GM12878 (cell line): ENCODE results near the gene PODN.

ENCODE experiments used
- CHD2 ChIP-seq: IDR thresholded peaks from 2 replicates; pipeline ENCODE4 v1.6.1; 2011; ENCODE audit warnings: low read depth, low read length, improper control_type of control experiment, borderline replicate concordance
- CREB1 ChIP-seq: IDR thresholded peaks from 2 replicates; pipeline ENCODE4 v1.6.1; 2012; ENCODE audit warnings: low read depth, mild to moderate bottlenecking, inconsistent platforms
- IKZF1 ChIP-seq: fragments of 450-650 bp; conservative IDR thresholded peaks from 2 replicates; pipeline ENCODE4 v1.6.1; 2017; ENCODE audit warnings: antibody characterized with exemption, mild to moderate bottlenecking
- NR2C2 ChIP-seq: IDR thresholded peaks from 2 replicates; pipeline ENCODE4 v1.6.1; 2011; ENCODE audit warnings: borderline replicate concordance, low read depth; ENCODE audit not compliant: control insufficient read depth, insufficient read length
- POLR2A ChIP-seq: IDR thresholded peaks from 2 replicates; pipeline ENCODE4 v1.6.1; 2011; ENCODE audit warnings: low read depth, mild to moderate bottlenecking, low read length
- POLR2AphosphoS5 ChIP-seq: IDR thresholded peaks from 2 replicates; pipeline ENCODE4 v1.6.1; 2011; ENCODE audit warnings: mild to moderate bottlenecking, low read length, inconsistent platforms
- RAD51 ChIP-seq: fragments of 450-650 bp; IDR thresholded peaks from 2 replicates; pipeline ENCODE4 v1.6.1; 2016; ENCODE audit warnings: moderate library complexity, mild to moderate bottlenecking, inconsistent platforms
- RELA ChIP-seq: fragments of 450-650 bp; IDR thresholded peaks from 2 replicates; pipeline ENCODE4 v1.8.0; 2014; ENCODE audit warnings: borderline replicate concordance; ENCODE audit not compliant: partially characterized antibody
- ZNF24 ChIP-seq: fragments of 450-650 bp; IDR thresholded peaks from 2 replicates; pipeline ENCODE4 v1.6.1; 2017; ENCODE audit warnings: antibody characterized with exemption, mild to moderate bottlenecking
- ZZZ3 ChIP-seq: IDR thresholded peaks from 2 replicates; pipeline ENCODE4 v1.6.1; 2011; ENCODE audit warnings: low read depth; ENCODE audit not compliant: control insufficient read depth, insufficient read length
- TF ChIP-seq, protein P1 (sequence below), 3 experiments: IDR thresholded peaks in 2 of 3; conservative IDR thresholded peaks in 1 of 3; 2 replicates each; pipeline ENCODE4 v1.5.1; 2011; ENCODE audit warnings: low read depth in 3 of 3, low read length in 3 of 3, mild to moderate bottlenecking in 3 of 3, control low read depth in 2 of 3, moderate library complexity in 2 of 3, inconsistent platforms in 1 of 3, mixed read lengths in 1 of 3; ENCODE audit not compliant: control insufficient read depth in 2 of 3, insufficient read depth in 1 of 3; ENCODE audit errors: extremely low read depth in 1 of 3
- TF ChIP-seq, protein P2 (sequence below): IDR thresholded peaks from 2 replicates; pipeline ENCODE4 v1.6.1; 2012; ENCODE audit warnings: low read depth, low read length, improper control_type of control experiment
- TF ChIP-seq, protein P3 (sequence below): fragments of 450-650 bp; formaldehyde crosslinking; IDR thresholded peaks from 2 replicates; pipeline ENCODE4 v1.5.0; 2022; ENCODE audit warnings: mild to moderate bottlenecking, missing genetic modification characterization
- TF ChIP-seq, protein P4 (sequence below): IDR thresholded peaks from 2 replicates; pipeline ENCODE4 v1.6.1; 2011; ENCODE audit warnings: low read depth, mild to moderate bottlenecking, low read length, moderate library complexity, borderline replicate concordance; ENCODE audit errors: extremely low read depth

DNA sequence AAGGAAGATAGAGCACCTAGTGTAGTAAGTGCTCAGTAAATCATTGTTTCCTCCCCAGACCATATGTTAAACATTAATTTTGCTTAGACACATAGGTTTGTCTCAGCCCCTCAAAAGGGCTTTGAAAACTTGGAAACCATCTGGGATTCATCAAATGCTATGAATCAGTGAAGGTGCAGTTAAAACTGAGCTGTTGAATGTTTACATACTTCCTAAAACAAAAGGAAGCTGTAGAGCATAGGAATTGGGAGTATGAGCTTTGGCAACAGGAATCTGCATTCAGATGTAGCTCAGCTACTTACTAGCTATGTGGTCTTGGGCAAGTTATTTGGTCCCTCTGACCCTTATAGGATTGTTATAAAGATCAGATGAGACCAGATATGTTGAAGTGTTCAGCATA is 18.7 kb upstream of the PODN start:
- no peak for TF ChIP-seq RAD51
- no peak for TF ChIP-seq ZNF24
- TF ChIP-seq, protein P1, sequence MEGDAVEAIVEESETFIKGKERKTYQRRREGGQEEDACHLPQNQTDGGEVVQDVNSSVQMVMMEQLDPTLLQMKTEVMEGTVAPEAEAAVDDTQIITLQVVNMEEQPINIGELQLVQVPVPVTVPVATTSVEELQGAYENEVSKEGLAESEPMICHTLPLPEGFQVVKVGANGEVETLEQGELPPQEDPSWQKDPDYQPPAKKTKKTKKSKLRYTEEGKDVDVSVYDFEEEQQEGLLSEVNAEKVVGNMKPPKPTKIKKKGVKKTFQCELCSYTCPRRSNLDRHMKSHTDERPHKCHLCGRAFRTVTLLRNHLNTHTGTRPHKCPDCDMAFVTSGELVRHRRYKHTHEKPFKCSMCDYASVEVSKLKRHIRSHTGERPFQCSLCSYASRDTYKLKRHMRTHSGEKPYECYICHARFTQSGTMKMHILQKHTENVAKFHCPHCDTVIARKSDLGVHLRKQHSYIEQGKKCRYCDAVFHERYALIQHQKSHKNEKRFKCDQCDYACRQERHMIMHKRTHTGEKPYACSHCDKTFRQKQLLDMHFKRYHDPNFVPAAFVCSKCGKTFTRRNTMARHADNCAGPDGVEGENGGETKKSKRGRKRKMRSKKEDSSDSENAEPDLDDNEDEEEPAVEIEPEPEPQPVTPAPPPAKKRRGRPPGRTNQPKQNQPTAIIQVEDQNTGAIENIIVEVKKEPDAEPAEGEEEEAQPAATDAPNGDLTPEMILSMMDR (IDR thresholded peaks at IDR 0.05 in 2 of 3, conservative IDR thresholded peaks at IDR 0.05 in 1 of 3; ENCODE audit: control insufficient read depth in 2 of 3, extremely low read depth in 1 of 3, insufficient read depth in 1 of 3, low read depth in 3 of 3, low read length in 3 of 3) = no peak
- TF ChIP-seq POLR2A = no peak
- no peak for TF ChIP-seq IKZF1
- no peak for TF ChIP-seq CHD2
- TF ChIP-seq, protein P2, sequence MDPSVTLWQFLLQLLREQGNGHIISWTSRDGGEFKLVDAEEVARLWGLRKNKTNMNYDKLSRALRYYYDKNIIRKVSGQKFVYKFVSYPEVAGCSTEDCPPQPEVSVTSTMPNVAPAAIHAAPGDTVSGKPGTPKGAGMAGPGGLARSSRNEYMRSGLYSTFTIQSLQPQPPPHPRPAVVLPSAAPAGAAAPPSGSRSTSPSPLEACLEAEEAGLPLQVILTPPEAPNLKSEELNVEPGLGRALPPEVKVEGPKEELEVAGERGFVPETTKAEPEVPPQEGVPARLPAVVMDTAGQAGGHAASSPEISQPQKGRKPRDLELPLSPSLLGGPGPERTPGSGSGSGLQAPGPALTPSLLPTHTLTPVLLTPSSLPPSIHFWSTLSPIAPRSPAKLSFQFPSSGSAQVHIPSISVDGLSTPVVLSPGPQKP = no peak
- TF ChIP-seq ZZZ3 = no peak
- TF ChIP-seq POLR2AphosphoS5 = no peak
- TF ChIP-seq, protein P3, sequence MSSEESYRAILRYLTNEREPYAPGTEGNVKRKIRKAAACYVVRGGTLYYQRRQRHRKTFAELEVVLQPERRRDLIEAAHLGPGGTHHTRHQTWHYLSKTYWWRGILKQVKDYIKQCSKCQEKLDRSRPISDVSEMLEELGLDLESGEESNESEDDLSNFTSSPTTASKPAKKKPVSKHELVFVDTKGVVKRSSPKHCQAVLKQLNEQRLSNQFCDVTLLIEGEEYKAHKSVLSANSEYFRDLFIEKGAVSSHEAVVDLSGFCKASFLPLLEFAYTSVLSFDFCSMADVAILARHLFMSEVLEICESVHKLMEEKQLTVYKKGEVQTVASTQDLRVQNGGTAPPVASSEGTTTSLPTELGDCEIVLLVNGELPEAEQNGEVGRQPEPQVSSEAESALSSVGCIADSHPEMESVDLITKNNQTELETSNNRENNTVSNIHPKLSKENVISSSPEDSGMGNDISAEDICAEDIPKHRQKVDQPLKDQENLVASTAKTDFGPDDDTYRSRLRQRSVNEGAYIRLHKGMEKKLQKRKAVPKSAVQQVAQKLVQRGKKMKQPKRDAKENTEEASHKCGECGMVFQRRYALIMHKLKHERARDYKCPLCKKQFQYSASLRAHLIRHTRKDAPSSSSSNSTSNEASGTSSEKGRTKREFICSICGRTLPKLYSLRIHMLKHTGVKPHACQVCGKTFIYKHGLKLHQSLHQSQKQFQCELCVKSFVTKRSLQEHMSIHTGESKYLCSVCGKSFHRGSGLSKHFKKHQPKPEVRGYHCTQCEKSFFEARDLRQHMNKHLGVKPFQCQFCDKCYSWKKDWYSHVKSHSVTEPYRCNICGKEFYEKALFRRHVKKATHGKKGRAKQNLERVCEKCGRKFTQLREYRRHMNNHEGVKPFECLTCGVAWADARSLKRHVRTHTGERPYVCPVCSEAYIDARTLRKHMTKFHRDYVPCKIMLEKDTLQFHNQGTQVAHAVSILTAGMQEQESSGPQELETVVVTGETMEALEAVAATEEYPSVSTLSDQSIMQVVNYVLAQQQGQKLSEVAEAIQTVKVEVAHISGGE (CRISPR knock-in tag) = no peak
- no peak for TF ChIP-seq CREB1
- TF ChIP-seq NR2C2 = no peak
- TF ChIP-seq, protein P4, sequence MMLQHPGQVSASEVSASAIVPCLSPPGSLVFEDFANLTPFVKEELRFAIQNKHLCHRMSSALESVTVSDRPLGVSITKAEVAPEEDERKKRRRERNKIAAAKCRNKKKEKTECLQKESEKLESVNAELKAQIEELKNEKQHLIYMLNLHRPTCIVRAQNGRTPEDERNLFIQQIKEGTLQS = no peak
- no peak for TF ChIP-seq RELA
